EL (cell line): Measurements from ENCODE around the gene ZBTB37.
"Not testable (repeated sequence)": the region's sequence is repeated elsewhere in the genome, so short reads cannot be mapped to it uniquely, and the experiment has no call there.

Experiments
- DNase-seq: peaks from one replicate; pipeline ENCODE4 v3.0.0-alpha.2; 2016

The ZBTB37 gene

GRCh38 chr1:173915596-173915995 lies 47.4 kb downstream of the ZBTB37 start:
- no peak for DNase-seq

- no peak for DNase-seq
Measured at GRCh38 chr1:173916667-173917066, 48.5 kb downstream of the ZBTB37 start.

GRCh38 chr1:173917149-173917548 lies 49.0 kb downstream of the ZBTB37 start, which contains the start of gene SERPINC1:
Gene SERPINC1 (minus strand): TSS chr1:173917327. CDS start chr1:173917259, 68 bp downstream.
- no peak for DNase-seq

- DNase-seq, result no peak
Measured at GRCh38 chr1:173917635-173918493, 49.7 kb downstream of the ZBTB37 start.

- DNase-seq, result no peak
Measured at GRCh38 chr1:173920861-173921260, 52.7 kb downstream of the ZBTB37 start.

GRCh38 chr1:173925306-173926242 lies 57.4 kb downstream of the ZBTB37 start:
- DNase-seq, result no peak

- DNase-seq, result not testable (repeated sequence)
Measured at GRCh38 chr1:173930541-173930940, 62.4 kb downstream of the ZBTB37 start.

- DNase-seq, result no peak
Measured at GRCh38 chr1:173934440-173934839, 66.3 kb downstream of the ZBTB37 start.

GRCh38 chr1:173937062-173937461 lies 68.9 kb downstream of the ZBTB37 start:
- no peak for DNase-seq

GRCh38 chr1:173946380-173946921 lies 78.3 kb downstream of the ZBTB37 start:
- no peak for DNase-seq

GRCh38 chr1:173948594-173948993 lies 80.4 kb downstream of the ZBTB37 start:
- DNase-seq, result no peak
